GM12892 (cell line): ENCODE results near the gene EWSR1.

ENCODE experiments used
- POLR2AphosphoS5 ChIP-seq: IDR thresholded peaks from 2 replicates; pipeline ENCODE4 v1.6.1; 2011; ENCODE audit warnings: low read depth, low read length, control low read depth
- TAF1 ChIP-seq: IDR thresholded peaks from 2 replicates; pipeline ENCODE4 v1.6.1; 2011; ENCODE audit warnings: low read depth, mild to moderate bottlenecking, control low read depth, low read length, borderline replicate concordance

DNA sequence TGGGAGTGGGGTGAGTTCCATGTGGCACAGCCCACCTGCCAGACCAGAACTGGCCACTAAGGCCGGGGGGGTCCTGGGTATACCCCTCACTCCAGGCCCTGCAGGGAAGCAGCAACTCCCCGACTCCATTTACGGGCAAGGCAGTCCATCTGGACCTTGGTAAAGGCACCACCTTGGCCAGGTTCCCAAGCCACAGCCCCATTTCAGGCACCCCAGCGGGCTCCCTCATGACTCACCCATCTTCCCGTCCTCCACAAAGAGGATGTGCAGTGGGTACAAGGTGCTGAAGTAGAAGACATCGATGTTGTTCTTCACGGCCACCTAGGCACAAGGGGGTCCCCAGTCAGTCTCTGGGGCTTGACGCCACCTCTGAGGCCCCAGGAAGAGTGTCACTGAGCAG, 63.1 kb downstream of the EWSR1 start:
- no peak for TF ChIP-seq POLR2AphosphoS5
- TF ChIP-seq TAF1, result no peak
